ENCODE results near the gene RS1.

The RS1 gene

GRCh38 chrX:18668071-18668835, 3.7 kb downstream of the RS1 start:
- DNase-seq (ENCODE audit: low spot score): peak; percentile 11

GRCh38 chrX:18666614-18667013, 5.3 kb downstream of the RS1 start:
- DNase-seq (ENCODE audit: low spot score): no peak

- DNase-seq (ENCODE audit: low spot score): no peak
Measured at GRCh38 chrX:18664947-18665346, 7.0 kb downstream of the RS1 start.

GRCh38 chrX:18661273-18661672, 10.6 kb downstream of the RS1 start:
- no peak for DNase-seq (ENCODE audit: low spot score)

- no peak for DNase-seq (ENCODE audit: low spot score)
Measured at GRCh38 chrX:18654875-18655836, 16.8 kb downstream of the RS1 start.

GRCh38 chrX:18652636-18653035, 19.3 kb downstream of the RS1 start:
- DNase-seq (ENCODE audit: low spot score): no peak

GRCh38 chrX:18650662-18651061, 21.2 kb downstream of the RS1 start:
- DNase-seq (ENCODE audit: low spot score): no peak

GRCh38 chrX:18649498-18649951, 22.4 kb downstream of the RS1 start:
- peak; percentile 11 for DNase-seq (ENCODE audit: low spot score)

- no peak for DNase-seq (ENCODE audit: low spot score)
Measured at GRCh38 chrX:18647621-18648020, 24.3 kb downstream of the RS1 start.

GRCh38 chrX:18643853-18644252, 28.1 kb downstream of the RS1 start:
- no peak for DNase-seq (ENCODE audit: low spot score)

GRCh38 chrX:18643243-18643642, 28.7 kb downstream of the RS1 start:
- DNase-seq (ENCODE audit: low spot score): no peak

- DNase-seq (ENCODE audit: low spot score): peak; percentile 8
Measured at GRCh38 chrX:18640686-18641085, 31.2 kb downstream of the RS1 start.

GRCh38 chrX:18639280-18639679, 32.6 kb downstream of the RS1 start:
- no peak for DNase-seq (ENCODE audit: low spot score)

GRCh38 chrX:18638398-18638797, 33.5 kb downstream of the RS1 start:
- DNase-seq (ENCODE audit: low spot score): no peak

GRCh38 chrX:18630934-18631333, 41.0 kb downstream of the RS1 start:
- no peak for DNase-seq (ENCODE audit: low spot score)

GRCh38 chrX:18624599-18624998, 47.3 kb downstream of the RS1 start:
- DNase-seq (ENCODE audit: low spot score): no peak

- no peak for DNase-seq (ENCODE audit: low spot score)
Measured at GRCh38 chrX:18620349-18620748, 51.6 kb downstream of the RS1 start.

GRCh38 chrX:18619288-18619687, 52.6 kb downstream of the RS1 start:
- no peak for DNase-seq (ENCODE audit: low spot score)

GRCh38 chrX:18617407-18617750, 54.5 kb downstream of the RS1 start:
- peak; percentile 32 for DNase-seq (ENCODE audit: low spot score)

- no peak for DNase-seq (ENCODE audit: low spot score)
Measured at GRCh38 chrX:18616688-18617406, 55.1 kb downstream of the RS1 start.

- no peak for DNase-seq (ENCODE audit: low spot score)
Measured at GRCh38 chrX:18613930-18614639, 57.8 kb downstream of the RS1 start.

- no peak for DNase-seq (ENCODE audit: low spot score)
Measured at GRCh38 chrX:18607966-18608365, 63.9 kb downstream of the RS1 start.

Measured in AG20443 (cell line).